GM12878 (cell line): ENCODE measurements around the gene UHRF2. TPM values are rescaled to one million over a fixed set of nuclear protein-coding genes. Genes with fewer than 3 reads are reported as not detected.

Experiments used
- ATAC-seq: fragments of 200-7000 bp; cut with Tn5 transposase; 3 replicates; pipeline ENCODE4 v1.9.1; 2020; ENCODE audit warnings: mild to moderate bottlenecking, moderate library complexity
- BruUV-seq: library from RNA; stranded (reverse); fragments of 400-500 nt; replicated peaks from 2 replicates; lab custom pipeline; 2021; lab: Mats Ljungman, UMichigan
- CTCF ChIA-PET: fragments of 300-600 bp; sonication (Branson Sonifier 250); formaldehyde crosslinking; extraction: SDS; loops from one replicate; lab custom pipeline; 2021; ENCODE audit warnings: inconsistent platforms; lab: Yijun Ruan, JAX
- POLR2A ChIA-PET: fragments of 350-600 bp; formaldehyde crosslinking; extraction: SDS; loops from one replicate; lab custom pipeline; 2021; ENCODE audit warnings: inconsistent platforms; lab: Charles Lee
- RAD21 ChIA-PET: fragments of 300-600 bp; sonication (Branson Sonifier 250); formaldehyde crosslinking; loops from one replicate; lab custom pipeline; 2023; ENCODE audit warnings: antibody characterized with exemption; ENCODE audit not compliant: unreplicated experiment; lab: Charles Lee
- SMC1A ChIA-PET: fragments of 300-600 bp; sonication (Branson Sonifier 250); formaldehyde crosslinking; loops from one replicate; lab custom pipeline; 2023; ENCODE audit not compliant: unreplicated experiment, uncharacterized antibody; lab: Charles Lee
- DNase-seq: peaks from one replicate; pipeline ENCODE4 v3.0.0-alpha.2; 2011; ENCODE audit warnings: low read depth, low spot score
- FAIRE-seq: peaks from 3 replicates; lab custom pipeline; 2011; peaks lifted over from hg19 to GRCh38; lab: Jason Lieb, UNC
- H2AFZ ChIP-seq: 2 replicates; pipeline ENCODE4 v1.6.0; 2011; ENCODE audit warnings: low read depth, low read length, control low read depth; ENCODE audit not compliant: control insufficient read depth
- H3K27ac ChIP-seq: 2 replicates; pipeline ENCODE4 v1.5.1; 2011; ENCODE audit warnings: control low read depth; ENCODE audit not compliant: control insufficient read depth, insufficient read depth
- H3K27me3 ChIP-seq, 2 experiments: replicated peaks in 1 of 2; 2 replicates each; pipeline versions ENCODE4 v1.6.0 to v1.6.1; 2011; ENCODE audit warnings: low read length in 1 of 2; ENCODE audit not compliant: control insufficient read depth in 2 of 2, insufficient read depth in 2 of 2
- H3K36me3 ChIP-seq, 2 experiments: 2 replicates each; pipeline ENCODE4 v1.5.1; 2011; ENCODE audit warnings: low read length in 1 of 2; ENCODE audit not compliant: control insufficient read depth in 2 of 2, insufficient read depth in 2 of 2
- H3K4me1 ChIP-seq: 2 replicates; pipeline ENCODE4 v1.6.1; 2011; ENCODE audit warnings: mild to moderate bottlenecking, low read length, moderate library complexity, mixed read lengths; ENCODE audit not compliant: control insufficient read depth, insufficient read depth
- H3K4me2 ChIP-seq: 2 replicates; pipeline ENCODE4 v1.6.0; 2011; ENCODE audit warnings: control low read depth; ENCODE audit not compliant: control insufficient read depth, insufficient read depth
- H3K4me3 ChIP-seq: fragments of 200-600 bp; sonication (generic); 2 replicates; pipeline ENCODE4 v1.5.1; 2016
- H3K79me2 ChIP-seq: 2 replicates; pipeline ENCODE4 v1.6.0; 2011; ENCODE audit warnings: low read length; ENCODE audit not compliant: control insufficient read depth, insufficient read depth
- H3K9ac ChIP-seq: 2 replicates; pipeline ENCODE4 v1.8.0; 2011; ENCODE audit warnings: low read length, control low read depth, mixed read lengths; ENCODE audit not compliant: control insufficient read depth, insufficient read depth
- H3K9me3 ChIP-seq: replicated peaks from 3 replicates; pipeline ENCODE4 v1.5.1; 2011; ENCODE audit warnings: mild to moderate bottlenecking, low read length; ENCODE audit not compliant: control insufficient read depth, insufficient read depth
- H4K20me1 ChIP-seq: 2 replicates; pipeline ENCODE4 v1.6.0; 2011; ENCODE audit not compliant: control insufficient read depth, insufficient read depth
- ATF2 ChIP-seq: IDR thresholded peaks from 2 replicates; pipeline ENCODE4 v1.6.1; 2012; ENCODE audit warnings: low read length, inconsistent platforms
- BHLHE40 ChIP-seq, 2 experiments: fragments of 450-650 bp in 1 of 2; IDR thresholded peaks; 2 replicates each; pipeline ENCODE4 v1.6.1; 2011 to 2017; ENCODE audit warnings: low read depth in 2 of 2, borderline replicate concordance in 1 of 2, improper control_type of control experiment in 1 of 2, low read length in 1 of 2, mild to moderate bottlenecking in 1 of 2
- MYB ChIP-seq: fragments of 150-350 bp; IDR thresholded peaks from 2 replicates; pipeline ENCODE4 v1.6.1; 2014; ENCODE audit warnings: mild to moderate bottlenecking, low read depth, low read length, borderline replicate concordance
- NR2C1 ChIP-seq: fragments of 450-650 bp; IDR thresholded peaks from 2 replicates; pipeline ENCODE4 v1.6.1; 2017; ENCODE audit warnings: antibody characterized with exemption, mild to moderate bottlenecking, moderate library complexity
- RCOR1 ChIP-seq: conservative IDR thresholded peaks from 2 replicates; pipeline ENCODE4 v1.6.1; 2012; ENCODE audit warnings: low read depth, low read length, improper control_type of control experiment
- SRF ChIP-seq, 2 experiments: IDR thresholded peaks; 2 replicates each; pipeline ENCODE4 v1.6.1; 2011; ENCODE audit warnings: low read depth in 2 of 2, low read length in 2 of 2, mild to moderate bottlenecking in 1 of 2, moderate library complexity in 1 of 2
- TCF7 ChIP-seq: IDR thresholded peaks from 2 replicates; pipeline ENCODE4 v1.6.1; 2014; ENCODE audit warnings: antibody characterized with exemption, borderline replicate concordance
- ZBTB11 ChIP-seq: fragments of 450-650 bp; formaldehyde crosslinking; IDR thresholded peaks from 2 replicates; pipeline ENCODE4 v1.5.0; 2022; ENCODE audit warnings: mild to moderate bottlenecking, missing genetic modification characterization
- ZBTB40 ChIP-seq: fragments of 450-650 bp; IDR thresholded peaks from 2 replicates; pipeline ENCODE4 v1.6.1; 2016; ENCODE audit warnings: mild to moderate bottlenecking, moderate library complexity, borderline replicate concordance
- WGBS: methylation state at CpG from one replicate; pipeline ENCODE4 v1.1.6; 2016; ENCODE audit warnings: low lambda C conversion rate; ENCODE audit not compliant: insufficient replicate concordance, insufficient coverage; ENCODE audit errors: missing lambda C conversion rate; 5-methylcytosine and 5-hydroxymethylcytosine counted together
- in situ Hi-C: fragments of 300-500 bp; cut with MboI; formaldehyde crosslinking; loops from 9 replicates; pipeline ENCODE4 v1.14.3; 2018; ENCODE audit warnings: mixed read lengths
- intact Hi-C: fragments of 100-400 bp; cut with micrococcal nuclease; formaldehyde crosslinking; loops from one replicate; pipeline ENCODE4 v1.14.2; 2022; ENCODE audit not compliant: unreplicated experiment
- polyA plus RNA-seq, 11 experiments: library from polyadenylated mRNA; depleted of rRNA in 4 of 11; unstranded in 6 of 11; stranded (reverse) in 5 of 11; fragments of >200 nt; fragmentation: Nextera tagmentation in 4 of 11; fragmentation: Illumina TruSeq in 1 of 11; extraction: Ambion mirVana in 4 of 11; extraction: Trizol in 1 of 11; gene quantifications; 1 replicate in 1 of 11; 2 replicates in 10 of 11; pipeline versions ENCODE4 v1.2.1 to v1.2.3, GENCODE V29; 2011 to 2016; ENCODE audit warnings: inconsistent platforms in 2 of 11, missing spikeins in 2 of 11, low read depth in 1 of 11
- total RNA-seq, 4 experiments: library from RNA; depleted of rRNA in 3 of 4; stranded (reverse); fragments of >200 nt in 3 of 4; fragmentation: Illumina TruSeq in 1 of 4; extraction: Trizol in 1 of 4; gene quantifications; 2 replicates each; pipeline versions ENCODE4 v1.2.1 to v1.2.3, GENCODE V29; 2013 to 2021

UHRF2 gene
- total and polyA plus RNA-seq, 10 of the 15 experiments (the other 5 are each of a cell fraction or from before 2014, with no cell fraction given) = 11.2 to 95.8 (median 43.1) TPM

GRCh38 chr9:6426117-6426516 is 13.1 kb downstream of the UHRF2 start:
- CTCF ChIA-PET = interaction anchor here (0.7 to 1.8 kb wide), 2 partner anchors 10 to 71 kb away, joined by 3 to 5 read pairs; no protein-coding TSS in a partner anchor
- TF ChIP-seq BHLHE40 (IDR thresholded peaks at IDR 0.05; ENCODE audit: borderline replicate concordance in 1 of 2, low read depth in 2 of 2, low read length in 1 of 2) (no peak), NR2C1 (no peak), MYB (no peak), ZBTB11 (CRISPR knock-in tag) (no peak), ATF2 (no peak), SRF (IDR thresholded peaks at IDR 0.05; ENCODE audit: low read depth in 2 of 2, low read length in 2 of 2) (no peak), ZBTB40 (no peak), TCF7 (no peak), RCOR1 (no peak)
- no peak for ATAC-seq
- Histone ChIP-seq H3K27me3 (no peaks in the 10 kb centered on the region), H3K36me3 (peaks cover 0 to 6% of the 10 kb centered on the region in 2 experiments; a peak in 2 of 4 replicates), H3K9ac (no peak overlapping the region), H3K4me2 (no peak overlapping the region), H4K20me1 (no peaks in the 10 kb centered on the region), H3K79me2 (peaks cover 86% of the 10 kb centered on the region), H2AFZ (no peak overlapping the region), H3K4me1 (peaks cover 28% of the 10 kb centered on the region), H3K9me3 (no peaks in the 10 kb centered on the region; the same call in 2 of the 3 replicates), H3K4me3 (no peak overlapping the region), H3K27ac (no peak overlapping the region)
- RAD21 ChIA-PET = interaction anchor here (0.9 to 2.1 kb wide), 4 partner anchors 8 to 71 kb away, joined by 3 to 12 read pairs (median 7); no protein-coding TSS in a partner anchor
- no peak for FAIRE-seq
- intact Hi-C loops = no loop called here
- DNase-seq = no peak
- BruUV-seq = no TSS peak
- POLR2A ChIA-PET = interaction anchor here (0.8 to 3.5 kb wide), 2 partner anchors 8 to 12 kb away, joined by 4 to 22 read pairs; partner anchors contain the start of gene UHRF2
- 98% methylated on average over 2 of the region's 2 CpGs for WGBS
- SMC1A ChIA-PET = interaction anchor here (0.8 to 7.0 kb wide), 6 partner anchors 7 to 28 kb away, joined by 3 to 69 read pairs (median 5); partner anchors contain the start of gene UHRF2
- in situ Hi-C loops = no loop called here
